PC-9 (cell line): ENCODE results near the gene OR6B1. TPM values are rescaled to one million over a fixed set of nuclear protein-coding genes. Genes with fewer than 3 reads are reported as not detected.

Experiments used
- BruUV-seq: library from RNA; stranded (reverse); fragments of 400-500 nt; replicated peaks from 2 replicates; lab custom pipeline; 2021; lab: Mats Ljungman, UMichigan
- CTCF ChIA-PET: fragments of 300-600 bp; sonication (Branson Sonifier 250); formaldehyde crosslinking; loops from one replicate; lab custom pipeline; 2022; ENCODE audit warnings: antibody characterized with exemption; lab: Charles Lee
- POLR2A ChIA-PET: fragments of 300-600 bp; sonication (Branson Sonifier 250); formaldehyde crosslinking; loops from one replicate; lab custom pipeline; 2022; ENCODE audit warnings: antibody characterized with exemption; ENCODE audit not compliant: unreplicated experiment; lab: Charles Lee
- DNase-seq, 2 experiments: peaks; one replicate each; pipeline versions ENCODE4 v3.0.0 to v3.0.0-alpha.2; 2015 to 2022; ENCODE audit warnings: mixed read lengths in 1 of 2
- H2AFZ ChIP-seq: fragments of 200-600 bp; sonication (generic); 2 replicates; pipeline ENCODE4 v1.8.1; 2017; ENCODE audit warnings: antibody characterized with exemption
- H3F3A ChIP-seq: fragments of 200-600 bp; sonication (generic); 2 replicates; pipeline ENCODE4 v1.8.1; 2017; ENCODE audit warnings: antibody characterized with exemption, mild to moderate bottlenecking, low read depth; ENCODE audit not compliant: insufficient read depth
- H3K27ac ChIP-seq: fragments of 200-600 bp; sonication (generic); 2 replicates; pipeline ENCODE4 v1.6.1; 2016; ENCODE audit warnings: mixed run types
- H3K27me3 ChIP-seq: fragments of 200-600 bp; sonication (generic); 2 replicates; pipeline ENCODE4 v1.6.1; 2016; ENCODE audit warnings: low read depth, mixed run types; ENCODE audit not compliant: insufficient read depth
- H3K36me3 ChIP-seq: fragments of 200-600 bp; sonication (generic); 2 replicates; pipeline ENCODE4 v1.6.1; 2016; ENCODE audit warnings: low read depth, mixed run types
- H3K4me1 ChIP-seq: fragments of 200-600 bp; sonication (generic); replicated peaks from 2 replicates; pipeline ENCODE4 v1.6.1; 2016; ENCODE audit warnings: mixed run types; ENCODE audit not compliant: insufficient read depth
- H3K4me2 ChIP-seq: fragments of 200-600 bp; sonication (generic); 2 replicates; pipeline ENCODE4 v1.6.1; 2017; ENCODE audit warnings: mixed run types
- H3K4me3 ChIP-seq: fragments of 200-600 bp; sonication (generic); 2 replicates; pipeline ENCODE4 v1.6.1; 2016; ENCODE audit warnings: mixed run types
- H3K79me2 ChIP-seq: fragments of 200-600 bp; sonication (generic); 2 replicates; pipeline ENCODE4 v1.6.1; 2017; ENCODE audit warnings: low read depth, mixed run types
- H3K9me2 ChIP-seq: fragments of 200-600 bp; sonication (generic); 2 replicates; pipeline ENCODE4 v1.8.1; 2017; ENCODE audit warnings: mild to moderate bottlenecking; ENCODE audit not compliant: insufficient read depth
- H3K9me3 ChIP-seq: fragments of 200-600 bp; sonication (generic); 2 replicates; pipeline ENCODE4 v1.8.1; 2016; ENCODE audit warnings: low read depth; ENCODE audit not compliant: insufficient read depth
- H4K20me1 ChIP-seq: fragments of 200-600 bp; sonication (generic); 2 replicates; pipeline ENCODE4 v1.8.1; 2017; ENCODE audit not compliant: insufficient read depth
- CTCF ChIP-seq: fragments of 200-600 bp; sonication (generic); conservative IDR thresholded peaks from 2 replicates; pipeline ENCODE4 v1.6.1; 2017; ENCODE audit warnings: mixed run types, antibody characterized with exemption, mild to moderate bottlenecking, moderate library complexity
- EZH2 ChIP-seq: fragments of 200-600 bp; sonication (generic); IDR thresholded peaks from 2 replicates; pipeline ENCODE4 v1.8.0; 2017; ENCODE audit warnings: antibody characterized with exemption, low read depth
- intact Hi-C: fragments of 100-400 bp; cut with micrococcal nuclease; formaldehyde crosslinking; loops from one replicate; pipeline ENCODE4 v1.10.0; 2022; ENCODE audit not compliant: unreplicated experiment
- total RNA-seq: library from RNA; stranded (reverse); gene quantifications from 2 replicates; pipeline ENCODE4 v1.2.3, GENCODE V29; 2021

The OR6B1 gene
- total RNA-seq, 1 experiment from 2014 or later: not detected

GRCh38 chr7:143992670-143993069, 7.5 kb upstream of the OR6B1 start:
- Histone ChIP-seq H4K20me1 (no peaks in the 10 kb centered on the region), H3K9me2 (no peaks in the 10 kb centered on the region), H3K9me3 (no peaks in the 10 kb centered on the region), H3K79me2 (no peaks in the 10 kb centered on the region), H3K4me3 (no peak overlapping the region), H3K4me1 (no peaks in the 10 kb centered on the region), H3K27ac (no peak overlapping the region), H3K36me3 (no peaks in the 10 kb centered on the region), H3K27me3 (no peaks in the 10 kb centered on the region), H3K4me2 (no peak overlapping the region), H2AFZ (no peak overlapping the region), H3F3A (no peaks in the 10 kb centered on the region; the same call in 1 of the 2 replicates)
- DNase-seq: no peak
- BruUV-seq: no TSS peak
- intact Hi-C loops: loop anchor here (10.0 kb wide), 1 partner anchor 48 kb away; no protein-coding TSS in a partner anchor
- TF ChIP-seq CTCF: no peak
- TF ChIP-seq EZH2: no peak
- ChIA-PET CTCF (no interaction called here), POLR2A (no interaction called here)

GRCh38 chr7:143993924-143994323, 6.2 kb upstream of the OR6B1 start:
- Histone ChIP-seq H3K4me1 (no peaks in the 10 kb centered on the region), H3K36me3 (no peaks in the 10 kb centered on the region), H3K9me2 (no peaks in the 10 kb centered on the region), H3K79me2 (no peaks in the 10 kb centered on the region), H3F3A (no peaks in the 10 kb centered on the region; the same call in 1 of the 2 replicates), H3K4me2 (no peak overlapping the region), H3K27me3 (no peaks in the 10 kb centered on the region), H4K20me1 (no peaks in the 10 kb centered on the region), H2AFZ (no peak overlapping the region), H3K27ac (no peak overlapping the region), H3K4me3 (no peak overlapping the region), H3K9me3 (no peaks in the 10 kb centered on the region)
- TF ChIP-seq CTCF: no peak
- no peak for TF ChIP-seq EZH2
- no TSS peak for BruUV-seq
- DNase-seq: no peak
- CTCF ChIA-PET: no interaction called here
- POLR2A ChIA-PET: no interaction called here
- intact Hi-C loops: loop anchor here (10.0 kb wide), 1 partner anchor 49 kb away; no protein-coding TSS in a partner anchor

GRCh38 chr7:144001543-144001942, 1.4 kb downstream of the OR6B1 start:
- Histone ChIP-seq H3K79me2 (no peaks in the 10 kb centered on the region), H3F3A (no peaks in the 10 kb centered on the region), H3K9me3 (no peaks in the 10 kb centered on the region), H3K9me2 (no peaks in the 10 kb centered on the region), H4K20me1 (no peaks in the 10 kb centered on the region), H3K27me3 (no peaks in the 10 kb centered on the region), H2AFZ (no peak overlapping the region), H3K27ac (no peak overlapping the region), H3K36me3 (no peaks in the 10 kb centered on the region), H3K4me3 (no peak overlapping the region), H3K4me1 (no peaks in the 10 kb centered on the region), H3K4me2 (no peak overlapping the region)
- DNase-seq: no peak
- TF ChIP-seq EZH2: no peak
- TF ChIP-seq CTCF: no peak
- BruUV-seq: no TSS peak
- POLR2A ChIA-PET: no interaction called here
- intact Hi-C loops: no loop called here
- CTCF ChIA-PET: no interaction called here
